ENCODE results near the gene PHLPP1.

GRCh38 chr18:62713651-62714247, 1.6 kb upstream of the PHLPP1 start:
- TF ChIP-seq CTCF (IDR thresholded peaks at IDR 0.05 in 8 of 11, conservative IDR thresholded peaks at IDR 0.05 in 3 of 11): no peak
- no peak for TF ChIP-seq POLR2A (IDR thresholded peaks at IDR 0.05)
- no peak for TF ChIP-seq POLR2AphosphoS5 (IDR thresholded peaks at IDR 0.05)

Measured in spleen (tissue), 7 donors.